Sigmoid colon (tissue), 4 donors: ENCODE measurements around the gene KAZN.

Experiments
- POLR2A ChIP-seq, 2 donors: fragments of 450-650 bp; IDR thresholded peaks; one replicate each; pipeline ENCODE4 v1.6.1; 2016; ENCODE audit warnings: antibody characterized with exemption in 2 of 2, mild to moderate bottlenecking in 2 of 2, moderate library complexity in 2 of 2
- POLR2AphosphoS5 ChIP-seq, 4 donors: sonication (generic); formaldehyde crosslinking; IDR thresholded peaks; one replicate each; pipeline ENCODE4 v1.6.1; 2017; ENCODE audit warnings: antibody characterized with exemption in 4 of 4
- TF ChIP-seq, protein P1 (sequence below), 4 experiments: fragments of 450-650 bp in 3 of 4; fragments of 200-600 bp in 1 of 4; IDR thresholded peaks; one replicate each; pipeline ENCODE4 v1.5.1; 2016 to 2019; ENCODE audit warnings: antibody characterized with exemption in 4 of 4, mild to moderate bottlenecking in 3 of 4, moderate library complexity in 2 of 4

DNA sequence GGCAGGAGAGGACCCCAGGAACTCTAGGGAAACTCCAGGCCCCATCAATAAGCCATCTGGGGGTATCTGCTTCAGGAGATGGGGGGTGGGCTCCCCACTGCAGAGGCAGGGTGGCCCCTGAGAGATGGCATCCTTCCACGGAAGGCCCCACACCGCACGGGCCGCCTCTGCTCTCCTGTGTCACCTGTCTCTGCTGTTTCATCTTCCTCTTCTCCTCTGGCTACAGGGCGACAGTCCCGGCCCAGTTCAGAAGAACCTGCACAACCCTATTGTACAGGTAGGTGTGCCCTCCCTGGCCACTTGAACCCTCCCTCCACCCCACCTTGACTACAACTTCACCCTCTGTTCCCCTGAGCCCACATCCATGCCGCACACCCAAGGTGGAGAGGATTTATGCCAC is 464.9 kb downstream of the KAZN start:
- TF ChIP-seq POLR2A (IDR thresholded peaks at IDR 0.05) (no peak), POLR2AphosphoS5 (IDR thresholded peaks at IDR 0.05) (no peak)
- TF ChIP-seq, protein P1, sequence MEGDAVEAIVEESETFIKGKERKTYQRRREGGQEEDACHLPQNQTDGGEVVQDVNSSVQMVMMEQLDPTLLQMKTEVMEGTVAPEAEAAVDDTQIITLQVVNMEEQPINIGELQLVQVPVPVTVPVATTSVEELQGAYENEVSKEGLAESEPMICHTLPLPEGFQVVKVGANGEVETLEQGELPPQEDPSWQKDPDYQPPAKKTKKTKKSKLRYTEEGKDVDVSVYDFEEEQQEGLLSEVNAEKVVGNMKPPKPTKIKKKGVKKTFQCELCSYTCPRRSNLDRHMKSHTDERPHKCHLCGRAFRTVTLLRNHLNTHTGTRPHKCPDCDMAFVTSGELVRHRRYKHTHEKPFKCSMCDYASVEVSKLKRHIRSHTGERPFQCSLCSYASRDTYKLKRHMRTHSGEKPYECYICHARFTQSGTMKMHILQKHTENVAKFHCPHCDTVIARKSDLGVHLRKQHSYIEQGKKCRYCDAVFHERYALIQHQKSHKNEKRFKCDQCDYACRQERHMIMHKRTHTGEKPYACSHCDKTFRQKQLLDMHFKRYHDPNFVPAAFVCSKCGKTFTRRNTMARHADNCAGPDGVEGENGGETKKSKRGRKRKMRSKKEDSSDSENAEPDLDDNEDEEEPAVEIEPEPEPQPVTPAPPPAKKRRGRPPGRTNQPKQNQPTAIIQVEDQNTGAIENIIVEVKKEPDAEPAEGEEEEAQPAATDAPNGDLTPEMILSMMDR (IDR thresholded peaks at IDR 0.05) = no peak
